Activated CD8-positive, alpha-beta memory T cell treated with anti-CD3 and anti-CD28 coated beads for 1 hour (primary cell): ENCODE results near the gene EPB41.
A peak's percentile ranks its signal among the peaks of the same experiment; 100 is the strongest.
"Not testable (repeated sequence)": the region's sequence is repeated elsewhere in the genome, so short reads cannot be mapped to it uniquely, and the experiment has no call there.

Experiments
- DNase-seq, 2 donors: peaks; one replicate each; pipeline ENCODE4 v3.0.0-alpha.2; 2020; ENCODE audit warnings: low read depth in 1 of 2; ENCODE audit errors: extremely low read depth in 1 of 2

The EPB41 gene

GRCh38 chr1:29094954-29095353 is 180.6 kb downstream of the EPB41 start:
- no peak for DNase-seq

- DNase-seq: no peak
These were observed 182.0 kb downstream of the EPB41 start for GRCh38 chr1:29096231-29096886.

DNA sequence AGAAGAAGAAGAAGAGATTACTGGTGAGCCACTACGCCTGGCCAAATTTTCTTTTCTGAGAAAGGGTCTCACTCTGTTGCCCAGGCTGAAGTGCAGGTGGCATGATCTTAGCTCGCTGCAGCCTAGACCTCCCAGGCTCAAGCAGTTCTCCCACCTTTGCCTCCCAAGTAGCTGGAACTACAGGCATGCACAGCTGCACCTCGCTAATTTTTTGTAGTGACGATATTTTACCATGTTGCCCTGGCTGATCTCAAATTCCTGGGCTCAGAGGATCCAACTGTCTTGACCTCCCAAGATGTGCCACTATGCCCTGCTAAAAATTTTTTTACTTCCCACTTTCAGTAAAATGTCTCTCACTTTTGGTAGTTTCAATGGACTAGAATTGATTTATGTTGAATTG is 184.9 kb downstream of the EPB41 start:
- no peak for DNase-seq

DNA sequence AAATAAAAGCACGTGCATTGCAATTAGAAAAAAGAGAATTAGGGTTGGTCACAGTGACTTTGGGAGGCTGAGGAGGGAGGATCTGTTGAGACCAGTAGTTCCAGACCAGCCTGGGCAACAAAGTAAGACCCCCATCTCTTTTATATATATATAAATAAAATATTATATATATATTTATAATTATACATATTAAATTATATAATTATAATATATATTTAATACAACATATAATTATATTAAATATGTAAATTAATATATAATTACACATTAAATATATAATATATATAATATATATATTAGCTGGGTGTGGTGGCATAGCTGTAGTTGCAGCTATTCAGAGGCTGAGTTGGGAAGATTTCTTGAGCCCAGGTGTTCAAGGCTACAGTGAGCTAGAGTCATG is 186.1 kb downstream of the EPB41 start:
- no peak for DNase-seq

- no peak for DNase-seq
These were observed 191.5 kb downstream of the EPB41 start for GRCh38 chr1:29105822-29106221.

DNA sequence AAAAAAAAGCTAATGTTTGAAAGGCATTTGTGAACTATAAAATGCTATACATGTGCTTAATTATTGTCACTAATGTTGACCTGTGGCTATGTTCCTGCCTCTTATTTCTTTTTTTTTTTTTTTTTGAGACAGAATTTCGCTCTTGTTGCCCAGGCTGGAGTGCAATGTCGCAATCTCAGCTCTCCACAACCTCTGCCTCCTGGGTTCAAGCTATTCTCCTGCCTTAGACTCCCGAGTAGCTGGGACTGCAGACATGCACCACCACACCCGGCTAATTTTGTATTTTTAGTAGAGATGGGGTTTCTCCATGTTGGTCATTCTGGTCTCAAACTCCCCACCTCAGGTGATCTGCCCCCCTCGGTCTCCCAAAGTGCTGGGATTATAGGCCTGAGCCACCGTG is 193.7 kb downstream of the EPB41 start:
- DNase-seq: not testable (repeated sequence)

DNA sequence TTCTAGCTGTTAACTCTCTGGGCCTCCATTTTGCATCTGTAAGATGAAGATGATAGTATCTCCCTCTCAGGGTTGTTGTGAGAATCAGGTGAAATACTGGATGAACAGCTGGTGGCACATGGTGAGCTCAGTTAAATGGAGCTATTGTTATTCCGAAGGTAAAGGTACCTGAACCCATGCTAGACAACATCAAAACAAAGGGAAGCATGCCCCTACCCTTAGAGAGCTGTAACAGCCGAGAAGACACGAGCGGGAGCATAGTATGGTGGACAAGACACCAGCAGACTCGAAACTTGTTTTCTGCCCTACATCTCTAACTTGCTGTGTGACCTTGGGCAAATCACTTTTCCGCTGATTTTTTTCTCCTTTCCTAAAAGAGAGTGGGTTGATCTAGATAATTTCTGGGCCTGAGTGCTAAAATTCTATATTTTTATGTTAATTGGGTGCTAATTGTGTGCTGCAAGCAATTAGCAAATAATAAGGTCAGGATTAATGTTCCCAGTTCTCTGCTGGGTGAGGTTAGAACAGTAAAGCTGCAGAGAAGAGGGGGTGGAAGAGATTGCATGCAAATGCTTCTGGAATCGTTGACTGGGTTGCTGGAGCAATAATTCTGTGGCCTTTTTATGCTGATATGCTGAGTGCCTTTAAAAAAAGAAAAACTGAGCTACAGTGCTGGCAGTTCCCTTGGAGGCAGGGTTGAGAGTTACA is 198.5 kb downstream of the EPB41 start:
- DNase-seq: no peak

DNA sequence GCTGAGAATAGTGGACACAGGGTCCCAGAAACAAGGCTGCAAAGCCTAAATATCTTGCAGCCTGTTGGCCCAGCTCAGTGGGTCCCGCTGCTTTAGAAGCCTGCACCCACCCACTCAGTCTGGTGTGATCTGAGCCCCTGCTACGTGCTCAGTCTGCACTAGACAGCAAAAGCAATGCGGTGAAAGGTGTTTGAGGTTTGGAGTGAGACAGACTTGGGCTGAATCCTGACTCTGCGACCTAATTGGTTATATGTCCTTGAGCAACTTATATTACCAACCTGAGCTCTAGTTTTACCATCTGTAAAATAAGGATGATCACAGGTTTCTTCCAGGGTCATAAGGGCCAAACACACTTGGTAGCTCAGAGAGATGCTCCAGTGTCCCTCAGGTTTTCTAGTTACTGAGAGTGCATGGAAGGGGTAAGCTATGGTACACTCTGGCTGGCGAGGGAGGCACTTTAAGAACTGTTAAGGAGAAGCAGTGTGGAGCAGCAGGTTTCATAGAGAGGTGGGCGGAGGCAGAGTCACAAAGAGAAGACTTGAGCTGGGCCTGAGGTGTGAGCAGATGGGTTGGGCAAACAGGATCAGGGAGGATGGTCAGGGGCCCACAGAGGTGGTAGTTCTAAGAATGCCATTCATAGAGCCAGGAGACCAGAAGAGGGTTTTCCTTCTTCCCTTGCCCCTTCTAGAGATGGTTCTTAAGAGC is 199.2 kb downstream of the EPB41 start:
- no peak for DNase-seq

DNA sequence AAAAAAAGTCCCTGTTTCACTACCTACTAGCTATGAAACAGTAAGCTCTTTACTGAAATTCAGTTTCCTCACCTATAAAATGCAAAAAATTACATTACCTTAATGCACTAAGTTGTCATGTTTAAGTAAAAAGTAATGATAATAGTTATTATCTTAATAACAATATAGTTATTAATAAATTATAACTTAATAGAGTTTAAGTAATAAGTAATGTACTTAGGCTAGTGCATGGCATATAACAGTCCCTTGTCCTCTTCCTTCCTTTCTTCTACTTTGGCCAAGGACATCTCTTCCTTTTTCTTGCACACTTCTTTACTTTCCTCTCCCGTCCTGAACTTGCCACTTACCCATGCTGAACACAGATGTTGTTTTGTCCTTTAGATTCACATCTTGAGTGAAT is 200.3 kb downstream of the EPB41 start:
- DNase-seq: no peak

DNA sequence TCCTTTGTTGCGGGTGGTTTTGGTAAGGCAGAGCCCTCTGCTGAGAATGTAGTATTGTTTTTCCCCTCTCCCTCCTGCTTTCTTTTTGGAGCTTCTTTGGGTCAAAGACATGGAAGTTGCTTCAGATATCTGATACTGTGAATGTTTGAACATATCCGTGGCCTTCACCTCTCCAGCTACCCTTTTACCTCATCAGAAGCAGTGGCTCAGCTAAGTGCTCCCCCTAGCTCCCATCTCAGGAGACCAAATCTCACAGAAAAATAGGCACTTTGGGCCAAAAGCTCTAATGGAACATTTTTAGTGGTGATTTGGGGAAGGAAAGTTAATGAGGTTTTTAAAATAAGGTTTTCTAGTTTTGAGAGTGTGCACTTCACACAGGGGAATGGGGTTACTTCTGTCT is 203.0 kb downstream of the EPB41 start:
- DNase-seq: no peak

DNA sequence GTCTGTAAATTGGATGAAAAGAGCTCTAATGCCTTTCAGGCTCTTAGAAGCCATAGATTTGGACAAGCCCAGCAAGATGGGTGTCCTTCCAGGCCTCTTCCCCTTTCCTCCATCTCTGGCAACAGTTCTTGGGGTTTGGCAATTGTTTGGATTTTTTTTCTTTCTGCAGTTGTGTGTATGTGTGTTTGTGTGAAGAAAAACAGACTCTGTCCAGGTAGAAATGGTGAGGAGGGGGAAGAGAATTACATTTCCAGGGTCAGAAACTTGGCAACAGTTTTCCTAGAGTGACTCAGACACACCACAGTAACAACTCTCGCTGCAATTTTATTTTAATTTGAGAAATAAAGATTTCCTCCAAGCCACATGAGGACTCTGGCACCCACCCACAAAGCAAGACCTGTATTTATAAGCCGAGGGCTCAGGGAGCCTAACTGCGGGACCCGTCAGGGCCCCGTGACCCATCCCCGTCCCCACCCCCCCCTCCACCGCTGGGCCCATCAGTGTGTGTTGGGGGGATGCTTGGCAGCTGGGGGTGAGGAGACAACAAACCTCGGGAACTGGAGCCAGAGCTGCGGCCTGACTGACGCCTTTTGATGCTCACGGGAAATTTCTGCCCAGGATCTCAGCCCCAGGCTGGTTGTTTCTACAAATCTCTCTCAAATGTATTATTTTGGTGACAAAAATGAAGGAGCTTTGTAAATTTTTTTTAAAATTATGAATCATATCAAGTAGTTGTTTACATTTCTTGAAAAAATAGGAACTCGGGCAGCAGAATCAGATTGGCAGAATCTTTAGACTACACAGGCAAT is 205.0 kb downstream of the EPB41 start:
- DNase-seq: no peak

DNA sequence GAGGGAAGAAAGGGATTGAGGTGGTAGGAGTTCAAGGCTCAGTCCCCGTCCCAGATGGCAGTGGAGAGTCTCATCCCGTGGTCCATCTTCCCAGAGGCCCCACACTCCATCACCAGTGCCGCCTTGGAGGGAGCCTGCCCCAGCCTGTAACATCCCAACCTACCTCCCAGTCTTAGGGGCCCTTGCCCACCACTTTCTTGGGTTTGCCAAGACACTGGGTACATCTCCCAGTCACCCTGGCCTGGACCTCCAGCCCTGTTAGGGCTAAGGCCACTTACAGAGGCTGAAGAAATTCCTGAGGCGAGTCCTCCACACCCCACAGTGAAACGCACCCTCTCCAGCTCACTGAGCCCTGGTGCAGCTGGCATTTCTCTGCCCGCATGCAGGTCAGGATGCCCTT is 206.0 kb downstream of the EPB41 start:
- DNase-seq: no peak

DNA sequence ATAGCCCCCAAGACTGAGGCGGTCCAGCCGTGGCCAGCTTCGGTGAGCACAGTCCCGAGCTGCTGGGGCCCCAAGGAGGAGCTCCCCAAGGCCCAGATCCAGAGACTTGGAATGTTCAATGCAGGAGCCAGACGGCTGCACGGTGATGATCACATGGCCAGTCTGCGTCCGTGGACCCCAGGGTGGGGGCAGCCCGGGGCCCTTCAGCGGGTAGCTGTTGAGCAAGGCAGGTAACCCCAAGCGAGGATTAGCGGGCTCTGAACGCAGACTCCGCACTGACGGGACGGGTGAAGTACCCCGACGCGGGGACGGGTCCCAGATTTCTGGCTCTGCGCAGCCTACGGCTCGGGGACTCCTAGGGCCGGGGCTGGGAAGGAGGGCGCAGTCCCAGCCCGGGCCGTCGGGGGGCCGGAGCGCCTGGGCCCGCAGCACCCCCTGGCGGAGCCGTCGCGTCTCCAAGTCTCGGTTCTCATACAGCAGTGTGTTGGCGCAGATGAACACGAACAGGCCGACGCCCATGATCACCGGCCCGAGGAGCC is 206.6 kb downstream of the EPB41 start:
- DNase-seq: peak in 1 of 2 donors; percentile 41

DNA sequence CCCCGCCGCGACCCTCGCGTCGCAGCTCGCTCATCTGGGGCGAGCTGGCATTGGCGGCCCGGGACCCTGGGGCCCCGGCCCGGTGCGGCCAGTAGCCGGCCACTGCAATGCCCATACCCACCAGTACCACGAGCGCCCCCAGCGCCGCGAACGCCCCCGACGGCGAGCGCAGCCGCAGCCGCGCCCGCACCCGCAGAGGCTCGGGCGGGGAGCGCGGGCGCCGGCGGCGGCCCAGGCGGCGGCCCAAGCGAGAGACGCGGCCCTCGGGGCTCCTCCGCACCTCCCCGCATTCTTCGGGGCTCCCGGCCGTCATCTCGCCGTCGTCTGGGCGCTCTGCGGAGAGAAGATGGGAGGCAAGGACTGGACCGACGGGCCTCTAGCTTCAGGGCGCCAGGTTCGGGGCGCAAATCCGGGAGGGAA is 207.2 kb downstream of the EPB41 start:
- no peak for DNase-seq

- DNase-seq: no peak
These were observed 207.7 kb downstream of the EPB41 start for GRCh38 chr1:29121936-29122681.

- no peak for DNase-seq
These were observed 208.3 kb downstream of the EPB41 start for GRCh38 chr1:29122682-29123052.

DNA sequence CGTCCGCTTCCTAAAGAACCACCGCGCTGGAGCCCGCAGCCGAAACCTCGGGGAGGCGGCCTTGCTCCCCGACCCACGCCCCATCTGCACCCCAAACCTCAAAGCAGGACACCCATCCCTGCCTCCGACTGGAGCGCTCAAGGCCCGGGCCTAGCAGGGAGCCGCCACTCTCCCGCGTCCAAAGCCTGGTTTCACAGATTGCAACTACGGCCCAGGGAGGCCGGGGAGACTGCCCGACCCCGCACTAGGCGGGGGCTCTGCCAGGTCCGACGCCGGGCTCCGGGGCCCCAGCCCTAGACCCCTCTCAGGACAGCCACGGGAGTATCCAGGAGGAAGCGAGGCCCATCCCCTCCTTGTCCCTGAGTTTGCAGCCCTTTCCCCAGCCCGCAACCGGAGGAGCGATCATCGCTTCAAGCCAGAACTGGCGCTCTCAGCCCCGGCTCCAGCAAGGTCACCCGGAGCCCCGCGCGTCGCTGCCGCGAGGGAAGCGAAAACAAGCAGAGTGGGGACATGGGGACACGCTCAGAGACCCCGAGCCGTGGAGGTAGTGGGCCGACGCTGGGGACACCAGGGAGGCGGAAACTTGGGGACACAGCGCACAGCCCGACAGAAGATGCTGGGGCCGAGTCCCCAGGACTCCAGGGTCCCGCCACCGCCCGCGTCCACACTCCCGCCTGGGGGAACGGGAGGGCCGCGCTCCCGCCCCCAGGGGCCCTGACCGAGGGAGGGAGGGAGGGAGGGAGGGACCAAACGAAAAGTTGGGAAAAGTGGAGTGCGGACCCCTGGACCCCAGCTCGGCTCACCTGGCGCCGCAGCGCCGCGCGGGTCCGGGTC is 208.9 kb downstream of the EPB41 start:
- DNase-seq: no peak

DNA sequence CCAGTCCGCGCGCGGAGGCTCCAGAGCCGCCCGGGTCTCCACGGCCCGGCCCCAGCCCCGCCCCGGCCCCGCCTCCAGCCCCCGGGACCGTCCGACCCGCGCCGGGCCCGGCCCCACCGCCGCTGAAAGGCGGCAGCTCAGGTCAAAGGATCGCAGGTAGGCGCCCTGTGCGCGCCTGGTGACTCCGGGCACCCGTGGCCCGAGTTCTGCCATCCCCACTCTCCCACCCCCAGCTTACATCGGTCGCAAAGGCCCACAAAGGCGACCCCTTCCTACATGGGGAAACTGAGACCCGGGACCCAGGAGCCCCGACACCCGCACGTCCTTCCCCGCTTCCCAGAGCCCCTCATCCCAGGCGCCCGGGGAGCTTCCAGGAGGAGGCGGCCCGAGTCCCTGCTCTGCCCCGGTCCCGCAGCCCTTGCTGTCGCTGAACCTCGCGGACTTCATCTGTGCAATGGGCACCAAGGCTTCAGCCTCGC is 209.6 kb downstream of the EPB41 start, which contains the start of gene TMEM200B:
TSS of gene TMEM200B (minus strand) at position 17 of the 479 bp plus-strand sequence. CDS start 2,075 bp downstream, outside the sequence.
- DNase-seq: no peak
